C4-2B (cell line): ENCODE measurements around the gene KCNQ1.

ENCODE experiments used
- ZFX ChIP-seq: fragments of 450-650 bp; IDR thresholded peaks from 2 replicates; pipeline ENCODE4 v1.6.1; 2017
- TF ChIP-seq, protein P1 (sequence below): fragments of 450-650 bp; conservative IDR thresholded peaks from 2 replicates; pipeline ENCODE4 v1.5.1; 2017; ENCODE audit warnings: mild to moderate bottlenecking

GRCh38 chr11:2791521-2792380, 346.9 kb downstream of the KCNQ1 start:
- TF ChIP-seq, protein P1, sequence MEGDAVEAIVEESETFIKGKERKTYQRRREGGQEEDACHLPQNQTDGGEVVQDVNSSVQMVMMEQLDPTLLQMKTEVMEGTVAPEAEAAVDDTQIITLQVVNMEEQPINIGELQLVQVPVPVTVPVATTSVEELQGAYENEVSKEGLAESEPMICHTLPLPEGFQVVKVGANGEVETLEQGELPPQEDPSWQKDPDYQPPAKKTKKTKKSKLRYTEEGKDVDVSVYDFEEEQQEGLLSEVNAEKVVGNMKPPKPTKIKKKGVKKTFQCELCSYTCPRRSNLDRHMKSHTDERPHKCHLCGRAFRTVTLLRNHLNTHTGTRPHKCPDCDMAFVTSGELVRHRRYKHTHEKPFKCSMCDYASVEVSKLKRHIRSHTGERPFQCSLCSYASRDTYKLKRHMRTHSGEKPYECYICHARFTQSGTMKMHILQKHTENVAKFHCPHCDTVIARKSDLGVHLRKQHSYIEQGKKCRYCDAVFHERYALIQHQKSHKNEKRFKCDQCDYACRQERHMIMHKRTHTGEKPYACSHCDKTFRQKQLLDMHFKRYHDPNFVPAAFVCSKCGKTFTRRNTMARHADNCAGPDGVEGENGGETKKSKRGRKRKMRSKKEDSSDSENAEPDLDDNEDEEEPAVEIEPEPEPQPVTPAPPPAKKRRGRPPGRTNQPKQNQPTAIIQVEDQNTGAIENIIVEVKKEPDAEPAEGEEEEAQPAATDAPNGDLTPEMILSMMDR: no peak
- TF ChIP-seq ZFX: no peak
